ENCODE results near the gene PPFIA4.

DNA sequence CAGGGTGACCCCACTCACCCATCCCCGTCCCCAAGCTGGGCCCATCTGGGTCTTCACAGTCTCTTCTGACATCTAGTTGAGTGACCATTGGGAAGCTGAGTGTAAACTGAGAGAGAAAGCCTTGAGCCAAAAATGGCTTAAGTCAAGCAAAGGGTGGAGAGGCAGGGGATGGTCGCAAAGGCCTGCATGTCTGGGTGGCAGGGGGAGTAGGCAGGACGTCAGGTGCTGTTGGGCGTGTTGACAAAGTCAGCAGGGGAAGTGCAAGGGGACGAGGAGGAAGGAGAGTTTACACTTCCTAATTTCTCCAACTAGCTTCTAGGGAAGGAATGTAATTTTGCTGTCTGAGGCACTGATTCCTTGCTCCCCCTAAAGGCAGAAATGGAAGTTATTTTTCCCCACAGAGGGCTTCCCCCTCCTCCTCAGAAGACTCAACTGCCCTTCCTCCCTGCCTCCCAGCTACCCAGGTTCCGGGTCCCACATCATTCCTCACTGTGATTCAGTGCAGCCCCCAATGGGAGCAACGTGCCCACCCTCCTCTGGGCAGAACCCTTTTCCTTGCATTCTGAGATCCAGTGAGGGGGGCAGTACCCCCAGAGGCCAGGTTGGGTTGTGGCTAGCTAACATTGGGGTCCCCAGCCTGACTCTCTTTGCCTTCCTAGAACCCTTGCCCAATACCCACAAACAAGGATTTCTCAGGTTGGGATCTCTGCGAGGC, 100.0 kb downstream of the PPFIA4 start:
- peak in 3 of 5 experiments; percentile 33 to 42 (median 39) for TF ChIP-seq CTCF (IDR thresholded peaks at IDR 0.05)
- no peak for TF ChIP-seq POLR2A (IDR thresholded peaks at IDR 0.05)
